NCI-H1417 treated with DMSO at 0.1 percent for 48 hours (cell line): ENCODE data around the gene GCNA.
"Not testable (repeated sequence)": the region's sequence is repeated elsewhere in the genome, so short reads cannot be mapped to it uniquely, and the experiment has no call there.

Experiments used
- DNase-seq: peaks from one replicate; lab custom pipeline; 2025; lab: John Stamatoyannopoulos, UW

Gene GCNA

GRCh38 chrX:71638409-71638808 lies 60.2 kb downstream of the GCNA start:
- no peak for DNase-seq

- DNase-seq: no peak
These were observed 61.8 kb downstream of the GCNA start for GRCh38 chrX:71640002-71640401.

GRCh38 chrX:71644406-71644805 lies 66.2 kb downstream of the GCNA start:
- not testable (repeated sequence) for DNase-seq

- no peak for DNase-seq
These were observed 72.2 kb downstream of the GCNA start for GRCh38 chrX:71650333-71650969.

- no peak for DNase-seq
These were observed 74.2 kb downstream of the GCNA start for GRCh38 chrX:71652405-71652804.

- DNase-seq: no peak
These were observed 75.1 kb downstream of the GCNA start for GRCh38 chrX:71653344-71653743.

GRCh38 chrX:71657267-71657666 lies 79.0 kb downstream of the GCNA start:
- DNase-seq: no peak

- no peak for DNase-seq
These were observed 81.1 kb downstream of the GCNA start for GRCh38 chrX:71659342-71659741.

GRCh38 chrX:71659959-71660358 lies 81.7 kb downstream of the GCNA start:
- DNase-seq: no peak

GRCh38 chrX:71660562-71661416 lies 82.6 kb downstream of the GCNA start:
- DNase-seq: no peak

- DNase-seq: no peak
These were observed 83.7 kb downstream of the GCNA start for GRCh38 chrX:71661919-71662318.

GRCh38 chrX:71662654-71663053 lies 84.4 kb downstream of the GCNA start:
- not testable (repeated sequence) for DNase-seq
